SU-DHL-6 (cell line): ENCODE measurements around the gene SYT9.

ENCODE experiments used
- H2AFZ ChIP-seq: fragments of 200-600 bp; sonication (generic); 2 replicates; pipeline ENCODE4 v1.6.1; 2014; ENCODE audit warnings: low read depth, mild to moderate bottlenecking, moderate library complexity, mixed read lengths, antibody characterized with exemption, low read length; ENCODE audit not compliant: severe bottlenecking
- H3F3A ChIP-seq: fragments of 200-600 bp; shearing (Covaris generic); 2 replicates; pipeline ENCODE4 v1.6.0; 2016; ENCODE audit warnings: antibody characterized with exemption, mild to moderate bottlenecking; ENCODE audit not compliant: insufficient read depth
- H3K27ac ChIP-seq: fragments of 200-600 bp; sonication (generic); 2 replicates; pipeline ENCODE4 v1.5.1; 2016; ENCODE audit warnings: low read depth, mild to moderate bottlenecking, low read length, moderate library complexity, mixed read lengths
- H3K27me3 ChIP-seq: fragments of 200-600 bp; sonication (generic), shearing (Covaris generic); 2 replicates; pipeline ENCODE4 v1.6.0; 2014; ENCODE audit warnings: mild to moderate bottlenecking, low read length
- H3K36me3 ChIP-seq: fragments of 200-600 bp; sonication (generic); 2 replicates; pipeline ENCODE4 v1.6.1; 2014; ENCODE audit warnings: mild to moderate bottlenecking, low read length, mixed read lengths
- H3K4me2 ChIP-seq: fragments of 300-600, 200-600 bp; shearing (Covaris generic), sonication (generic); 2 replicates; pipeline ENCODE4 v1.6.0; 2014; ENCODE audit warnings: low read length, low read depth, mild to moderate bottlenecking; ENCODE audit not compliant: poor library complexity, severe bottlenecking
- H3K4me3 ChIP-seq: fragments of 200-600 bp; sonication (generic); 2 replicates; pipeline ENCODE4 v1.5.1; 2014; ENCODE audit warnings: antibody characterized with exemption, low read length, mild to moderate bottlenecking, mixed read lengths; ENCODE audit not compliant: insufficient read depth, poor library complexity, severe bottlenecking
- H3K79me2 ChIP-seq: fragments of 200-600 bp; sonication (generic); 2 replicates; pipeline ENCODE4 v1.6.1; 2014; ENCODE audit warnings: mild to moderate bottlenecking, low read length, moderate library complexity; ENCODE audit not compliant: insufficient read depth
- H3K9ac ChIP-seq: fragments of 200-600 bp; sonication (generic); 2 replicates; pipeline ENCODE4 v1.7.0; 2014; ENCODE audit warnings: mild to moderate bottlenecking, low read length
- H3K9me2 ChIP-seq: fragments of 200-600 bp; sonication (generic); replicated peaks from 2 replicates; pipeline ENCODE4 v1.6.1; 2014; ENCODE audit warnings: low read length; ENCODE audit not compliant: insufficient read depth
- H3K9me3 ChIP-seq: fragments of 200-600 bp; sonication (generic); 2 replicates; pipeline ENCODE4 v1.6.1; 2014; ENCODE audit warnings: low read length, mixed read lengths; ENCODE audit not compliant: insufficient read depth
- H4K20me1 ChIP-seq: fragments of 200-600 bp; sonication (generic); 2 replicates; pipeline ENCODE4 v1.6.1; 2014; ENCODE audit warnings: low read depth, mild to moderate bottlenecking, antibody characterized with exemption, low read length, moderate library complexity, mixed read lengths
- EZH2phosphoT487 ChIP-seq: fragments of 200-600 bp; sonication (generic), shearing (Covaris generic); conservative IDR thresholded peaks from 2 replicates; pipeline ENCODE4 v1.6.1; 2018; ENCODE audit warnings: mild to moderate bottlenecking, antibody characterized with exemption, low read length, moderate library complexity, mixed read lengths
- TF ChIP-seq, protein P1 (sequence below): fragments of 200-600 bp; sonication (generic); IDR thresholded peaks from one replicate; pipeline ENCODE4 v1.5.1; 2017; ENCODE audit warnings: antibody characterized with exemption, mild to moderate bottlenecking, low read length, moderate library complexity; ENCODE audit not compliant: insufficient read depth, poor library complexity, severe bottlenecking

Gene SYT9

DNA sequence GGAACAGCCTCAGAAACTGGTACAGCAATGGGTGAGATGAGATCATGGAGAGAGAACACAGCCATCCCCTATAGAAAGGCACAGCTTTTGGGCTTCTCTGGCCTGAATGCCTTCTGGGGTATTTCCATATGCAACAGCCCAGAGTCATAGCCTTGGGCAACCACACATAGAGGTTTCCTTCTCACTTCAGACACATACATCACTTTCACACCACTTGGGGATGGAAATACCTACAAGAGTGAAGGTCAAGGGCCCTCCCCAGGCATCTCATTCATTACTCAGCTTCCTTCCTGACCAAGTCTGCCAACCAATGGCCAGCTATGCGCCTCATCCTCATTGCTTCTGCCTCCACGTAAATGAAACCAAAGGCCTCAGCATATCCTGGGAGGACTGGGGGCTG is 215.9 kb downstream of the SYT9 start:
- TF ChIP-seq, protein P1, sequence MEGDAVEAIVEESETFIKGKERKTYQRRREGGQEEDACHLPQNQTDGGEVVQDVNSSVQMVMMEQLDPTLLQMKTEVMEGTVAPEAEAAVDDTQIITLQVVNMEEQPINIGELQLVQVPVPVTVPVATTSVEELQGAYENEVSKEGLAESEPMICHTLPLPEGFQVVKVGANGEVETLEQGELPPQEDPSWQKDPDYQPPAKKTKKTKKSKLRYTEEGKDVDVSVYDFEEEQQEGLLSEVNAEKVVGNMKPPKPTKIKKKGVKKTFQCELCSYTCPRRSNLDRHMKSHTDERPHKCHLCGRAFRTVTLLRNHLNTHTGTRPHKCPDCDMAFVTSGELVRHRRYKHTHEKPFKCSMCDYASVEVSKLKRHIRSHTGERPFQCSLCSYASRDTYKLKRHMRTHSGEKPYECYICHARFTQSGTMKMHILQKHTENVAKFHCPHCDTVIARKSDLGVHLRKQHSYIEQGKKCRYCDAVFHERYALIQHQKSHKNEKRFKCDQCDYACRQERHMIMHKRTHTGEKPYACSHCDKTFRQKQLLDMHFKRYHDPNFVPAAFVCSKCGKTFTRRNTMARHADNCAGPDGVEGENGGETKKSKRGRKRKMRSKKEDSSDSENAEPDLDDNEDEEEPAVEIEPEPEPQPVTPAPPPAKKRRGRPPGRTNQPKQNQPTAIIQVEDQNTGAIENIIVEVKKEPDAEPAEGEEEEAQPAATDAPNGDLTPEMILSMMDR, result no peak
- TF ChIP-seq EZH2phosphoT487, result no peak
- H3K36me3 ChIP-seq, result no peaks in the 10 kb centered on the region
- no peak overlapping the region for H2AFZ ChIP-seq
- H3K9me3 ChIP-seq, result no peaks in the 10 kb centered on the region
- no peaks in the 10 kb centered on the region for H3K9me2 ChIP-seq
- H3K4me3 ChIP-seq, result no peak overlapping the region
- H3K9ac ChIP-seq, result no peak overlapping the region
- H4K20me1 ChIP-seq, result no peaks in the 10 kb centered on the region
- no peaks in the 10 kb centered on the region for H3K79me2 ChIP-seq
- H3F3A ChIP-seq, result no peaks in the 10 kb centered on the region
- H3K27me3 ChIP-seq, result no peaks in the 10 kb centered on the region
- H3K4me2 ChIP-seq, result no peak overlapping the region
- no peak overlapping the region for H3K27ac ChIP-seq

DNA sequence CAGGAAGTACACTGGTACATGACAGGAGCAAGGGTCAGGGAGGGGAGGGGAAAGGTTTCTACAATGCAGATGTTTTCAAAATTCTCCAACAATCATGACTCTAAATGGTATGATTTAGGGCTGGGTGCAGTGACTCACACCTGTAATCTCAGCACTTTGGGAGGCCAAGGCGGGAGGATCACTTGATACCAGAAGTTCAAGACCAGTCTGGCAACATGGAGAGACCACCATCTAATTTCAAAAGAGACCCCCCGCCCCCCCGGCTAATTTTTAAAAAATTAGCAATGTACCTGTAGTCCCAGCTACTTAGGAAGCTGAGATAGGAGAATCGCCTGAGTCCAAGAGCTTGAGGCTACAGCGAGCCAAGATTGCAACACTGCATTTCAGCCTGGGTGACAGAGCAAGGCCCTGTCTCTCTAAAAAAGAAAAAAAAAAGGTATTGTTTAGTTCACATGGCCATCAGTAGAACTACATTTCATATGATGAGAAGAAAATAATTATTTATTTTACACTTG is 217.7 kb downstream of the SYT9 start:
- no peaks in the 10 kb centered on the region for H3K9me2 ChIP-seq

DNA sequence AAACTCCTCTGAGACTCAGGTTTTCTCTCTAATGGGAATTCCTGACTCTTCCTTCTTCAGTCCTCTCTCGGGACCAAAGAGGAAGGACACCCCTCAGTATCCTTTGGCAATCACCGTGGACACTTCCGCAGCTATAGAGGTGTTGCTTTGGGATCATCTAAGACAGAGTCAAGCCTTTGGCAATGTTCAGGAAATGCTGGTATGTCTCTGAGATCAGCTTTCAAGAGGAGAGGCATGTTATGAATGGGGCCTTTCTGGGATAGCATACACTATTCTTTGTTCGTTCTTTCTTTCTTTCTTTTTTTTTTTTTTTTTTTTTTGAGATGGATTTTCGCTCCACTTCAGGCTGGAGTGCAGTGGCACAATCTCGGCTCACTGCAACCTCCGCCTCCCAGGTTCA is 219.4 kb downstream of the SYT9 start:
- H3K9me3 ChIP-seq, result no peaks in the 10 kb centered on the region
- no peak overlapping the region for H3K9ac ChIP-seq
- no peak overlapping the region for H3K4me2 ChIP-seq
- TF ChIP-seq, protein P1, result no peak
- no peaks in the 10 kb centered on the region for H4K20me1 ChIP-seq
- no peak overlapping the region for H3K4me3 ChIP-seq
- H2AFZ ChIP-seq, result no peak overlapping the region
- H3K9me2 ChIP-seq, result no peaks in the 10 kb centered on the region
- H3K27ac ChIP-seq, result no peak overlapping the region
- no peaks in the 10 kb centered on the region for H3K27me3 ChIP-seq
- H3F3A ChIP-seq, result no peaks in the 10 kb centered on the region
- no peaks in the 10 kb centered on the region for H3K79me2 ChIP-seq
- H3K36me3 ChIP-seq, result no peaks in the 10 kb centered on the region

More for the DNA sequence above, 217.7 kb downstream of the SYT9 start:
- Histone ChIP-seq H4K20me1 (no peaks in the 10 kb centered on the region), H3K79me2 (no peaks in the 10 kb centered on the region), H3K9me3 (no peaks in the 10 kb centered on the region), H3K4me3 (no peak overlapping the region), H3K4me2 (no peak overlapping the region), H3F3A (no peaks in the 10 kb centered on the region), H3K27ac (no peak overlapping the region), H2AFZ (no peak overlapping the region), H3K27me3 (no peaks in the 10 kb centered on the region), H3K36me3 (no peaks in the 10 kb centered on the region), H3K9ac (no peak overlapping the region)
- TF ChIP-seq, protein P1, result no peak
- TF ChIP-seq EZH2phosphoT487, result no peak

DNA sequence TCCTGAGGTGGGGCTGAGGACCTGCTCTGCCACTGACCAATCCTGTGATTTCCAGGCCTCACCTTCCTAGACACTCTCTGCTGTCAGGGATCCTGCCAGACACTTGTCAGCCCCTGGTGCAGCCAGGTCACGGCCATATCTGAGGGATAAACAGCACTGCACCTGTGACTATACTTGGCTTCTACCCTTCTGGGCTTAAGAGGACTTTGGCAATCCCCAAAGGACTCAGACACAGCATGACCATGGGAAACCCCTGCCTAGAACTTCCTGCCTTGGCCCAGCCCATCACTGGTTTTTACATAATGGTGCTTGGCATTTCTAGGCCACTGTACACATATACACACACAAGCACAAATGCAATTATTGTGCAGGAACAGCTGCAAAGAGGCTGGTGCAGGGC is 222.0 kb downstream of the SYT9 start:
- Histone ChIP-seq H2AFZ (no peak overlapping the region), H3K36me3 (no peaks in the 10 kb centered on the region), H3K27ac (no peak overlapping the region), H3F3A (no peaks in the 10 kb centered on the region), H3K4me3 (no peak overlapping the region), H3K79me2 (no peaks in the 10 kb centered on the region), H3K9me3 (no peaks in the 10 kb centered on the region), H3K9me2 (no peaks in the 10 kb centered on the region), H4K20me1 (no peaks in the 10 kb centered on the region), H3K9ac (no peak overlapping the region), H3K4me2 (no peak overlapping the region), H3K27me3 (no peaks in the 10 kb centered on the region)
- TF ChIP-seq, protein P1, result no peak
